ENCODE data around the gene TUBD1. TPM values are rescaled to one million over a fixed set of nuclear protein-coding genes. Genes with fewer than 3 reads are reported as not detected.

Gene TUBD1
- total RNA-seq, 1 donor from 2014 or later: 16.7 TPM

GRCh38 chr17:59872351-59872750 lies 20.4 kb downstream of the TUBD1 start:
- DNase-seq (ENCODE audit: extremely low spot score, unreplicated experiment): no peak
- Mint-ChIP-seq H3K4me3 (no peak overlapping the region), H3K9me3 (no peaks in the 10 kb centered on the region), H3K4me1 (ENCODE audit: unreplicated experiment) (no peaks in the 10 kb centered on the region), H3K27ac (no peak overlapping the region), H3K36me3 (peaks cover 9% of the 10 kb centered on the region), H3K27me3 (no peaks in the 10 kb centered on the region)
- TF ChIP-seq CTCF (conservative IDR thresholded peaks at IDR 0.05): no peak

GRCh38 chr17:59870482-59870881 lies 22.3 kb downstream of the TUBD1 start:
- TF ChIP-seq CTCF (conservative IDR thresholded peaks at IDR 0.05): no peak
- no peak for DNase-seq (ENCODE audit: extremely low spot score, unreplicated experiment)
- Mint-ChIP-seq H3K36me3 (peaks cover 9% of the 10 kb centered on the region), H3K4me3 (no peak overlapping the region), H3K27me3 (no peaks in the 10 kb centered on the region), H3K27ac (no peak overlapping the region), H3K4me1 (ENCODE audit: unreplicated experiment) (no peaks in the 10 kb centered on the region), H3K9me3 (no peaks in the 10 kb centered on the region)

- no peaks in the 10 kb centered on the region for H3K4me1 Mint-ChIP-seq (ENCODE audit: unreplicated experiment)
- no peaks in the 10 kb centered on the region for H3K27me3 Mint-ChIP-seq
- H3K36me3 Mint-ChIP-seq: peaks cover 9% of the 10 kb centered on the region
Observed at GRCh38 chr17:59869941-59870218, 22.9 kb downstream of the TUBD1 start.

GRCh38 chr17:59863616-59864015 lies 29.1 kb downstream of the TUBD1 start:
- Mint-ChIP-seq H3K27me3 (no peaks in the 10 kb centered on the region), H3K4me3 (no peak overlapping the region), H3K27ac (no peak overlapping the region), H3K9me3 (no peaks in the 10 kb centered on the region), H3K4me1 (ENCODE audit: unreplicated experiment) (peaks cover 4% of the 10 kb centered on the region), H3K36me3 (peaks cover 3% of the 10 kb centered on the region)
- no peak for DNase-seq (ENCODE audit: extremely low spot score, unreplicated experiment)
- TF ChIP-seq CTCF (conservative IDR thresholded peaks at IDR 0.05): no peak

More at GRCh38 chr17:59869941-59870218, 22.9 kb downstream of the TUBD1 start:
- H3K4me3 Mint-ChIP-seq: no peak overlapping the region
- no peak for TF ChIP-seq CTCF (conservative IDR thresholded peaks at IDR 0.05)
- no peak for DNase-seq (ENCODE audit: extremely low spot score, unreplicated experiment)
- no peak overlapping the region for H3K27ac Mint-ChIP-seq
- H3K9me3 Mint-ChIP-seq: no peaks in the 10 kb centered on the region

- peak; percentile 65 for TF ChIP-seq CTCF (conservative IDR thresholded peaks at IDR 0.05)
- H3K27me3 Mint-ChIP-seq: no peaks in the 10 kb centered on the region
- no peaks in the 10 kb centered on the region for H3K9me3 Mint-ChIP-seq
- DNase-seq (ENCODE audit: extremely low spot score, unreplicated experiment): no peak
- peaks cover 23% of the 10 kb centered on the region for H3K4me1 Mint-ChIP-seq (ENCODE audit: unreplicated experiment)
- peak overlapping the region; percentile 56 for H3K27ac Mint-ChIP-seq
- H3K4me3 Mint-ChIP-seq: no peak overlapping the region
- H3K36me3 Mint-ChIP-seq: peaks cover 3% of the 10 kb centered on the region
Observed at GRCh38 chr17:59859444-59860025, 33.2 kb downstream of the TUBD1 start.

- H3K27ac Mint-ChIP-seq: no peak overlapping the region
- H3K4me1 Mint-ChIP-seq (ENCODE audit: unreplicated experiment): peaks cover 23% of the 10 kb centered on the region
- no peak overlapping the region for H3K4me3 Mint-ChIP-seq
- no peak for TF ChIP-seq CTCF (conservative IDR thresholded peaks at IDR 0.05)
- no peaks in the 10 kb centered on the region for H3K9me3 Mint-ChIP-seq
- peaks cover 3% of the 10 kb centered on the region for H3K36me3 Mint-ChIP-seq
- H3K27me3 Mint-ChIP-seq: no peaks in the 10 kb centered on the region
- DNase-seq (ENCODE audit: extremely low spot score, unreplicated experiment): no peak
Observed at GRCh38 chr17:59858932-59859331, 33.8 kb downstream of the TUBD1 start.
